GM19099 (cell line): Measurements from ENCODE around the gene TMEM165.

Source experiments
- POLR2A ChIP-seq: IDR thresholded peaks from 3 replicates; pipeline ENCODE4 v1.6.1; 2011; ENCODE audit warnings: low read depth; ENCODE audit not compliant: insufficient read length; ENCODE audit errors: extremely low read depth

The TMEM165 gene

DNA sequence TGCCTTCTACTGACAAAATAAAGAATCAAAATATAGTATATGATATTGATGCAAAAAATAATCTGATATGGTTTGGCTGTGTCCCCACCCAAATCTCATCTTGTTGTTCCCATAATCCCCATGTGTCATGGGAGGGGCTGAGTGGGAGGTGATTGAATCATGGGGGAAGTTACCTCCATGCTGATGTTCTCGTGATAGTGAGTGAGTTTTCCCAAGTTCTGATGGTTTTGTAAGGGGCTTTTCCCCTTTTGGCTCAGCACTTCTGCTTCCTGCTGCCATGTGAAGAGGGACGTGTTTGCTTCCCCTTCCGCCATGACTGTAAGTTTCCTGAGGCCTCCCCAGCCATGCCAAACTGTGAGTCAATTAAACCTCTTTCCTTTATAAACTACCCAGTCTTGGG is 70.2 kb downstream of the TMEM165 start:
- no peak for TF ChIP-seq POLR2A

DNA sequence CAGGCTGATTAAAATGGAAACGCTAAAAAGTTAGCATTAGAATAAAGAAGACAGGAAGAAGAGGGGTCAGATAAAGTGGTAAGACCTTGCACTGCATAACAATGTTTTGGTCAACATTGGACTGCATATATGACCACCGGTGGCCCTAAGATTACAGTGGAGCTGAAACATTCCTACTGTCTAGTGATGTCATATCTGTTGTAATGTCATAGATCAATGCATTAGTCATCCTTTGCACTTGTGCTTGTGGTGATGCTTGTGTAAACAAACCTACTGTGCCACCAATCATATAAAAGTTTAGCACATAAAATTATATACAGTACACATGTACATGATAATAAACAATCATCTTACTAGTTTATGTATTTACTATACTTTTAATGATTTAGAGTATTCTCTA is 73.0 kb downstream of the TMEM165 start:
- TF ChIP-seq POLR2A: no peak

DNA sequence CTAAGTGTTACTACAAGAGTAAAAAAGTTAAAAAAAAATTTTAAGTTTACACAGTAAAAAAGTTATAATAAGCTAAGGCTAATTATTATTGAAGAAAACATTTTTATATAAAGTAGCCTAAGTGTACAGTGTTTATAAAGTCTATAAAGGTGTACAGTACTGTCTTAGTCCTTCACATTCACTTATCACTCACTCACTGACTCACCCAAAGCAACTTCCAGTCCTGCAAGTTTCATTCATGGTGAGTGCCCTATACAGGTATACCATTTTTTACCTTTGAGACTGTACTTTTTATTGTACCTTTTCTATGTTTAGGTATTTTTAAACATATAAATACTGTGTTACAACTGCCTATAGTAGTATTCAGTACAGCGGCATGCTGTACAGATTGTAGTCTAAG is 74.2 kb downstream of the TMEM165 start:
- no peak for TF ChIP-seq POLR2A
